HepG2 (cell line): Measurements from ENCODE around the gene SYNE2. TPM values are rescaled to one million over a fixed set of nuclear protein-coding genes. Genes with fewer than 3 reads are reported as not detected.

Experiments
- ATAC-seq: fragments of 200-7000 bp; cut with Tn5 transposase; 3 replicates; pipeline ENCODE4 v1.9.1; 2020; ENCODE audit warnings: mild to moderate bottlenecking, moderate library complexity
- BruUV-seq: library from RNA; stranded (reverse); fragments of 400-500 nt; replicated peaks from 2 replicates; lab custom pipeline; 2021; lab: Mats Ljungman, UMichigan
- CTCF ChIA-PET: fragments of 300-600 bp; formaldehyde crosslinking; extraction: SDS; loops from one replicate; lab custom pipeline; 2021; ENCODE audit warnings: low total read pairs, inconsistent platforms, low intra/inter-chr PET ratio; lab: Yijun Ruan, JAX
- POLR2A ChIA-PET: fragments of 350-600 bp; sonication (Branson Sonifier 250); formaldehyde crosslinking; loops from one replicate; lab custom pipeline; 2020; ENCODE audit warnings: antibody characterized with exemption, inconsistent platforms; lab: Yijun Ruan, JAX
- DNase-seq: peaks from one replicate; pipeline ENCODE4 v3.0.0-alpha.2; 2015; ENCODE audit warnings: low spot score
- FAIRE-seq: peaks from 3 replicates; lab custom pipeline; 2011; peaks lifted over from hg19 to GRCh38; lab: Jason Lieb, UNC
- H2AFZ ChIP-seq: one replicate; pipeline ENCODE4 v1.6.1; 2011; ENCODE audit warnings: low read length, inconsistent platforms
- H3K27ac ChIP-seq: fragments of 300-600 bp; 3 replicates; pipeline ENCODE4 v1.8.0; 2011; ENCODE audit warnings: mixed run types, mild to moderate bottlenecking, mixed read lengths, low read length, inconsistent platforms; ENCODE audit not compliant: insufficient read depth; ENCODE audit errors: extremely low read length
- H3K27me3 ChIP-seq, 2 experiments: fragments of 200-600 bp in 1 of 2; 2 replicates in 1 of 2; 3 replicates in 1 of 2; pipeline versions ENCODE4 v1.6.0 to v1.8.0; 2011; ENCODE audit warnings: low read length in 2 of 2, mild to moderate bottlenecking in 2 of 2, moderate library complexity in 2 of 2, inconsistent platforms in 1 of 2; ENCODE audit not compliant: insufficient read depth in 2 of 2, control insufficient read depth in 1 of 2
- H3K36me3 ChIP-seq, 2 experiments: fragments of 200-600 bp in 1 of 2; replicated peaks in 1 of 2; 2 replicates in 1 of 2; 3 replicates in 1 of 2; pipeline versions ENCODE4 v1.5.1 to v1.8.0; 2011; ENCODE audit warnings: low read length in 2 of 2, inconsistent platforms in 1 of 2; ENCODE audit not compliant: insufficient read depth in 2 of 2, control insufficient read depth in 1 of 2
- H3K4me1 ChIP-seq: 2 replicates; pipeline ENCODE4 v1.5.1; 2012; ENCODE audit warnings: low read length, inconsistent platforms; ENCODE audit not compliant: insufficient read depth
- H3K4me2 ChIP-seq: 2 replicates; pipeline ENCODE4 v1.6.0; 2011; ENCODE audit warnings: low read depth, low read length, inconsistent platforms
- H3K4me3 ChIP-seq, 3 experiments: fragments of 200-600 bp in 1 of 3; sonication (generic), shearing (Covaris generic) in 1 of 3; replicated peaks in 1 of 3; 2 replicates each; pipeline ENCODE4 v1.5.1; 2011 to 2016; ENCODE audit warnings: low read length in 3 of 3, inconsistent platforms in 2 of 3, low read depth in 2 of 3, mild to moderate bottlenecking in 2 of 3, control low read depth in 1 of 3, mixed read lengths in 1 of 3; ENCODE audit not compliant: insufficient read depth in 1 of 3
- H3K79me2 ChIP-seq: one replicate; pipeline ENCODE4 v1.6.1; 2011; ENCODE audit warnings: low read length, inconsistent platforms; ENCODE audit not compliant: insufficient read depth
- H3K9ac ChIP-seq: 2 replicates; pipeline ENCODE4 v1.6.0; 2011; ENCODE audit warnings: mild to moderate bottlenecking, low read depth, low read length, inconsistent platforms; ENCODE audit not compliant: insufficient read depth
- H3K9me3 ChIP-seq: 2 replicates; pipeline ENCODE4 v1.5.1; 2012; ENCODE audit warnings: mild to moderate bottlenecking, low read length
- H4K20me1 ChIP-seq: 2 replicates; pipeline ENCODE4 v1.6.0; 2011; ENCODE audit warnings: inconsistent platforms, mild to moderate bottlenecking, low read length, moderate library complexity; ENCODE audit not compliant: insufficient read depth
- ATF7-NPFF ChIP-seq: sonication (generic); formaldehyde crosslinking; IDR thresholded peaks from 2 replicates; pipeline ENCODE4 v1.8.1; 2023; ENCODE audit warnings: mild to moderate bottlenecking, low read depth, missing genetic modification reagents, moderate library complexity
- CC2D1A ChIP-seq: sonication (generic); formaldehyde crosslinking; IDR thresholded peaks from 2 replicates; pipeline ENCODE4 v1.8.1; 2023; ENCODE audit warnings: mild to moderate bottlenecking, missing genetic modification reagents
- FOSL1 ChIP-seq: sonication (generic); formaldehyde crosslinking; IDR thresholded peaks from 2 replicates; pipeline ENCODE4 v1.9.0; 2021; ENCODE audit warnings: missing genetic modification reagents, borderline replicate concordance
- HNRNPUL1 ChIP-seq: fragments of 200-400 bp; formaldehyde crosslinking; IDR thresholded peaks from 2 replicates; pipeline ENCODE4 v1.6.1; 2017; ENCODE audit warnings: low read depth, mild to moderate bottlenecking, low read length, moderate library complexity
- JUN ChIP-seq: sonication (generic); formaldehyde crosslinking; IDR thresholded peaks from 2 replicates; pipeline ENCODE4 v1.4.0; 2020; ENCODE audit warnings: mild to moderate bottlenecking, missing genetic modification reagents
- POLR2G ChIP-seq: fragments of 200-400 bp; formaldehyde crosslinking; IDR thresholded peaks from 2 replicates; pipeline ENCODE4 v1.6.1; 2018; ENCODE audit warnings: mild to moderate bottlenecking, low read depth, low read length, moderate library complexity
- SIN3A ChIP-seq: IDR thresholded peaks from 2 replicates; pipeline ENCODE4 v1.6.1; 2011; ENCODE audit warnings: low read depth, mild to moderate bottlenecking, control low read depth, low read length, borderline replicate concordance
- YEATS4 ChIP-seq: sonication (generic); formaldehyde crosslinking; IDR thresholded peaks from 2 replicates; pipeline ENCODE4 v1.4.0; 2020; ENCODE audit warnings: missing genetic modification reagents, borderline replicate concordance
- ZFX ChIP-seq: sonication (generic); formaldehyde crosslinking; IDR thresholded peaks from 2 replicates; pipeline ENCODE4 v1.4.0; 2020; ENCODE audit warnings: mild to moderate bottlenecking, low read depth, missing genetic modification reagents, moderate library complexity
- ZMYM4 ChIP-seq: sonication (generic); formaldehyde crosslinking; IDR thresholded peaks from 2 replicates; pipeline ENCODE4 v1.8.1; 2023; ENCODE audit warnings: mild to moderate bottlenecking, missing genetic modification reagents
- ZNF101 ChIP-seq: sonication (generic); formaldehyde crosslinking; IDR thresholded peaks from 2 replicates; pipeline ENCODE4 v1.4.0; 2020; ENCODE audit warnings: mild to moderate bottlenecking, low read depth, missing genetic modification reagents, borderline replicate concordance
- ZNF20 ChIP-seq: sonication (generic); formaldehyde crosslinking; IDR thresholded peaks from 2 replicates; pipeline ENCODE4 v1.4.0; 2020; ENCODE audit warnings: mild to moderate bottlenecking, moderate library complexity, missing genetic modification reagents
- ZNF274 ChIP-seq: sonication (generic); formaldehyde crosslinking; IDR thresholded peaks from 2 replicates; pipeline ENCODE4 v1.5.1; 2020; ENCODE audit warnings: mild to moderate bottlenecking, missing genetic modification reagents
- ZNF296 ChIP-seq: sonication (generic); formaldehyde crosslinking; conservative IDR thresholded peaks from 2 replicates; pipeline ENCODE4 v1.5.0; 2020; ENCODE audit warnings: mild to moderate bottlenecking, missing genetic modification reagents
- ZNF543 ChIP-seq: sonication (generic); formaldehyde crosslinking; IDR thresholded peaks from 2 replicates; pipeline ENCODE4 v1.4.0; 2020; ENCODE audit warnings: mild to moderate bottlenecking, missing genetic modification reagents
- ZNF652 ChIP-seq: IDR thresholded peaks from 2 replicates; pipeline ENCODE4 v1.6.1; 2016; ENCODE audit warnings: low read depth, borderline replicate concordance
- WGBS: methylation state at CpG from one replicate; pipeline ENCODE4 v1.1.6; 2017; ENCODE audit warnings: low lambda C conversion rate; 5-methylcytosine and 5-hydroxymethylcytosine counted together
- in situ Hi-C: cut with HindIII; loops from 2 replicates; pipeline ENCODE4 v1.10.0; 2017; ENCODE audit warnings: low pct_unique_long_range_greater_than_20kb; ENCODE audit not compliant: extremely low pct_ligation_motif_present
- intact Hi-C: fragments of 100-400 bp; cut with micrococcal nuclease; formaldehyde crosslinking; loops from one replicate; pipeline ENCODE4 v1.10.0; 2022; ENCODE audit not compliant: unreplicated experiment
- polyA plus RNA-seq, 8 experiments: library from polyadenylated mRNA; depleted of rRNA in 3 of 8; stranded (reverse) in 7 of 8; unstranded in 1 of 8; fragments of >200 nt; fragmentation: Illumina TruSeq in 4 of 8; extraction: Trizol in 4 of 8; gene quantifications; 2 replicates each; pipeline versions ENCODE4 v1.2.1 to v1.2.3, GENCODE V29; 2011 to 2016; ENCODE audit warnings: low read depth in 4 of 8, missing spikeins in 1 of 8, mixed read lengths in 1 of 8; ENCODE audit not compliant: insufficient read depth in 1 of 8
- total RNA-seq, 5 experiments: library from RNA; depleted of rRNA; stranded (reverse); fragments of >200 nt; fragmentation: Illumina TruSeq; extraction: Trizol; gene quantifications; 2 replicates each; pipeline ENCODE4 v1.2.3, GENCODE V29; 2016; ENCODE audit warnings: low read depth in 1 of 5

The SYNE2 gene
- total and polyA plus RNA-seq, 2 of the 13 experiments (the other 11 are each of a cell fraction or from before 2014, with no cell fraction given) = 6.2 to 13.3 TPM

DNA sequence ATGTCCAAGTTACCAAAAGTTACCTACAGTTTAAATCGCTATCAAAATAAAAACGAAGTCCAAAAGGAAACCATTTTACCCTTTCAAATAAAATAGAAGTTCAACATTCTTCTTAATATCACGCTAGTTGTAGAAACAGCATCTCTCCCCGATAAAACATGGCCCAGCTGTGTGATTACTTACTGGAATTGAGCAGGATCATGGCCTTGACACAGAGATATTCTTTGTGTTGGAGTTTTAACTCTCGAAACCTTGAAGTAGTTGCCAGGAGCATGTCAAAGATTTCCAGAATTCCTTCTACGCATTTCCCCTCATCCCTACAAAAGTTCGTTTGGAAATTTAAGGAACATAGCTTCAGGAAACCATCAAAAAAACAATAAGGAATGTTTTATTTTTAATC, 396.6 kb downstream of the SYNE2 start:
- Histone ChIP-seq H3K9ac (no peak overlapping the region), H3K79me2 (no peaks in the 10 kb centered on the region), H3K36me3 (no peaks in the 10 kb centered on the region), H3K4me3 (no peak overlapping the region), H3K27me3 (no peaks in the 10 kb centered on the region), H3K4me2 (no peak overlapping the region), H2AFZ (no peak overlapping the region), H3K9me3 (no peaks in the 10 kb centered on the region), H3K27ac (no peak overlapping the region), H3K4me1 (no peaks in the 10 kb centered on the region), H4K20me1 (no peaks in the 10 kb centered on the region)
- TF ChIP-seq JUN (CRISPR knock-in tag) (no peak), ZNF652 (no peak), ZNF274 (no peak), POLR2G (no peak), ZNF101 (no peak), ZMYM4 (no peak), HNRNPUL1 (no peak), YEATS4 (CRISPR knock-in tag) (no peak), ZFX (CRISPR knock-in tag) (no peak), SIN3A (no peak), ZNF296 (no peak), FOSL1 (CRISPR knock-in tag) (no peak), ZNF20 (no peak), ZNF543 (CRISPR knock-in tag) (no peak), ATF7-NPFF (CRISPR knock-in tag) (no peak), CC2D1A (no peak)
- CTCF ChIA-PET = no interaction called here
- FAIRE-seq = no peak
- intact Hi-C loops (no loop called here), in situ Hi-C loops (no loop called here)
- DNase-seq = no peak
- POLR2A ChIA-PET = no interaction called here
- 39% methylated on average over 7 of the region's 7 CpGs for WGBS
- BruUV-seq = no TSS peak
- ATAC-seq = no peak
